ENCODE data around the gene DGKB. TPM values are rescaled to one million over a fixed set of nuclear protein-coding genes. Genes with fewer than 3 reads are reported as not detected.

DGKB gene
- total RNA-seq, 1 donor from 2014 or later = not detected

DNA sequence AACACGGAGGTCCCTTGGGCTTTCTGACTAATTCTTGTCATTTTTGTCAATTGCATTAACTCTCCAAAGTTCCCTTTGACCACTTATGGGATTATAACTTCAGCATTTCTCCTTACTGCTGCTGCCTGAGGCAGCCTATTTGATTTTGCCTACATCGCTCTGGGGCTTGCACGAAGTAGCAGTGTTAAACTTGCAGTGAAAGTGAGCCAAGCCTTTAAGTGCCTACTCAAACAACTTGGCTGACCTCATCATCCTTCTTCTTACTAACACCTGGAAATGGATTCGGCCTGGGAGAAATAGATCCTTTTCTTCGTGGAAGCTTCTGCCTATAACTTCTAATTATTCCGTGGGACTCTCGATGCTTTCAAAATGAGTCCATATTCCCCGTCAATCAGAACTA, 76.6 kb downstream of the DGKB start:
- no peak for DNase-seq (ENCODE audit: low read depth, low spot score)

DNA sequence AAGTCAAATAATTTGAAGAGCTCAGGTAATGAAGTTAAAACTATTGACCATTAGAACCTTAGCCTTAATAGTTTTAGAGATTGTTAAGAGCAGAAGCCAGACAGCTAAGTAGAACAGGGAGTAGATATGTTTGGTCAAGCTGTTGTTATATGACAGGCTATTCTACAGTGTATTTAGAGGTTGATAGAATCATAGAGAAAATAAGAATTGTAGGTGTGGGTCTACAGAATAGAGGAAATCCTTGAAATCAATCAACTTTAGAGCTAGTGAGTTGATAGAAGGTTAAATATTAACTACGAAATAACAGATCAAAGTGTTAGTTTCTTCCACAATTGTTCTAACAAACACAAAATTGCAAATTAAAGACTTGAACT, 80.1 kb downstream of the DGKB start:
- DNase-seq (ENCODE audit: low read depth, low spot score) = no peak

DNA sequence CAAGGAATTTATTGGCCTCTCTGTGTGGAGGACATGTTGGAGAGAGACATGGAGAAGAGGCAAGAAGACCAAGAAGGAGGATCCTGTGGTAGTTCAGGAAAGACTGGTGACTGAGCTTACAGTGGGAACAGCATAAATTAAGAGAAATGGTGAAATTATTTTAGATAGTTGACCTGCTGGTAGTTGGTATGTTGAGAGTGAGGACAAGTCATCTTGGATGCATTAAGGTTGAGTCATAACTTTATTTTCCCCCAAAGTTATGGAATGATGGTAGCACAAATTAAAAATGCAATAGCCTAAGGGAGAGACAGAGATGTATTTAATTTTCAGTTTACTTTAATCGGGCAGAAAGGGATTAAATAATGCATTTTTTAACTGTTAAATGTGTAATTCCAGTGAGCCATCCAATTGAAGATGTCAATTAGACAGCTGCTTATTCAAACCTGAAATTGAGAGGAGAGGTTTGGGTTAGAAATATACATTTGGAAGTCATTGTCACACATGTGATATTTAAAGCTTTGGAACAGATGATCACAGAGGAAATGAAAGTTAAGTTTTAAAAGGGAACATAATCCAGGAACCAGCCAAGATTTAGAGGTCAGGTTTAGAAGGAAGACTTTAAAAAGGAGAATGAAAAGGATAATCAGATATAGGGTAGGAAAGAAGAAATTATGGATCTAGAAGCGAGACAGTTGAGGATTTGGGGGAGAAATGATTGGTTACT, 80.6 kb downstream of the DGKB start:
- DNase-seq (ENCODE audit: low read depth, low spot score) = no peak

DNA sequence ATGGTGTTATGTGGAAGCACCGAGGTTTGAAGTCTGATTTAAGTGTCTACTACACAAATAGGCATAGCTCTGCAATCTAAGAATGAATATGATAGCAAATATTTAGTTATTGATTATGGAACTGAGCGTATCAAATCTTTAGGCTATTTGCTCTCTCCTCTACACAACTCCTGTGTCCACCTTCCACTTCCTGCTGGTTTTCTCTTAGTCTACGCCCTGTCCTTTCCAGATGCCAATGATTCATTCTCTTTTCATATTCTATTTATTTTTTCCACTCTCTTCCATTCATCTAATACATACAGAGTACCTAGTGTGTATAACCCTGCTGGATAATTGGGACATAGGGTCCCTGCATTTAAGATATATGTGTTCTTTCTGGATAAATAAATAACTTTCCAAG, 83.7 kb downstream of the DGKB start:
- no peak for DNase-seq (ENCODE audit: low read depth, low spot score)

DNA sequence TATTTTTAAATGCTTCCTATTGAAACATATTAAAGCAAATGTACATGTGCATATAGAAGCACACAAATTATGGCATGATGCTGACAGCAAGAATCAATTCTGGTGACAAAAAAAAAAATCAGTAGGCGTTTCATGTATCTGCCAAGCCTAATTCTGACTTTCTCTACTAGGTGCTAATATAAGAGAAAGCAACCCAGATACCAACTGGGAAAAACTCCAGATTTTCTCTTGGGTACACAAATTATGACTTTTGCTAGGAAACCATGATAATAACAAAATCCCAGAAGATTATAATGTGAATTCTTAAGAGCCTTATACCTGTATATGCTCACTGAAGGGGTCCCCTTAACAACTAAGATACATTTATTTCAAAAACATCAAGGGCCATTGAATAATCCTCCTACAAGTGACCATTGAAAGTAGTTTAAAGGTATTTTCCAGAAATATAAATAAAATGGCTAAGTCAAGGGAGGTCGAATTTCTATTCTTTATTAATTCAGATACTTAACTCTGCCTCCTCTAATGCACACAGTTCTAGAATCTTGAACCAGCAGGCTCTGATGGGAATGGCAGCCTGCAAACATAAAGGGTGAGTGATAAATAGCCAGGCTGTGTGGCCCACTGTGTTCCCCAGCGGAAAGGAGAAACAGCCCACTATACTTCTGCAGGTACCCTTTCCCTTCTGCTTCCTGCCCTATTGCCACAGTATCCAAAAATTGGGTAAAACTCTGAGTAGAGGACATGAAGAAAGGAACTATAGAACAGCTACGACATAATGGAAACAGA, 84.5 kb downstream of the DGKB start:
- DNase-seq (ENCODE audit: low read depth, low spot score) = no peak

DNA sequence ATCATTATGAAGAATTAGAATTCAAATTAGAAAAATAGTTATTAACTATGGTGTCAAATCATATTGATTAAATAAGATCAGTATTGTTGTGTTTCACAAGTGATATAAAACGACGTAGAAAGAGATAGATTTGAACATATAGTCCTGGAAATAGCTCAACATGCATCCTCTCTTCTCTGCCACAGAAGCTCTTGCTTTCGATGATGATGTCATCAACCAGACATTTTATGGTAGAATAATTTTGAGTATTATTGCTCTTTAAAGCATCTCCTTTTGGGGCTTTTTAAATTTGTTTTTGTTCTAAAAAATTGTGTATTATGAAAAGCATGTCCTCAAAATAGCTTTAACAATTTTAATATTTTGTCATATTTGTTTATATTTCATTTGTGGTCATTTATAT, 95.0 kb downstream of the DGKB start:
- DNase-seq (ENCODE audit: low read depth, low spot score) = no peak

DNA sequence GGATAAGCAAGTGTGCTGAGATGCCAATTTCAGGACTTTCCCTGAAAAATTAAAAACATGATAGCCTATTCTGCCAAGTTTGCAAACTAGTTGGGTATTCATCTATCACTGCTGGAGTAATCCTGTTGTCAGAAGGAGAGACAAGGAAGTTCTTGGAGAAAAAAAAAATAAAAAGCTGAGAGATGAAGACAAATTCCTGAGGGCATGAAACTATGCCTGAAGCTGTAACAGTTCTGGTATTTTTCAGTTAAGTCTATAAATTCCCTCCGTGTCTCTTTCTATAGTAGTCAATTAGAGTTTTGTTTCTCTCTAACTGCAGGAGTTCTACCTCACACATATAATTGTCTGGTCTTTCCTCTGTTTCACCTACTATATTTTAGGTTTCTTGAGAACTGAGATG, 95.7 kb downstream of the DGKB start:
- no peak for DNase-seq (ENCODE audit: low read depth, low spot score)

DNA sequence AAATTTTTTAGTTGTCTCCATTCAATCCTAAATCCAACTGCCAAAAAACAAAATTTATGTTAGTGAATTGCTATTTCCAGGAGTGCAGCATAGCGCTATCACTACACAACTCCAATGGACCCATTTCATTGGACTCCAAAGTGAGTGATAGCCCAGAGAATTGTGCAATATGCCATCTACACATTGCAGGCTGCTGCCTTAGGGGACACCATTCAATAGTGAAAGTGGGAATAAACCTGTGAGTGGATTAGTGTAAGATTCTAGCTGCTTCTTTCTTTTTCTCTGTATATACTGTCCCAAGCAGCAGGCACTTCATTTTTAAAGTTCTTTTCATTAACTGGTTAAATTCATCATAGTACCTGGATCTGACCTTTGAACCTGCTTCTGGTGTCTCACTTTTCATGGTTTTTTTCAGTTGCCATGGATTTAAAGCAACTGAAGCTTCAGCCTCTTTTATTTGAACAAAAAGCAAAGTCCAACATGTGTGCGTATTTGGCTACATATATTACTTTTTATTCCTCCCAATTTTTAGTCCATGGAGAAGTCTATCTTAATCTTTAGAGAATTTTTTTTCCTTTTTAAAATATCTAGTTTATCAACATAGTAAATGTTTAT, 97.3 kb downstream of the DGKB start:
- no peak for DNase-seq (ENCODE audit: low read depth, low spot score)

DNA sequence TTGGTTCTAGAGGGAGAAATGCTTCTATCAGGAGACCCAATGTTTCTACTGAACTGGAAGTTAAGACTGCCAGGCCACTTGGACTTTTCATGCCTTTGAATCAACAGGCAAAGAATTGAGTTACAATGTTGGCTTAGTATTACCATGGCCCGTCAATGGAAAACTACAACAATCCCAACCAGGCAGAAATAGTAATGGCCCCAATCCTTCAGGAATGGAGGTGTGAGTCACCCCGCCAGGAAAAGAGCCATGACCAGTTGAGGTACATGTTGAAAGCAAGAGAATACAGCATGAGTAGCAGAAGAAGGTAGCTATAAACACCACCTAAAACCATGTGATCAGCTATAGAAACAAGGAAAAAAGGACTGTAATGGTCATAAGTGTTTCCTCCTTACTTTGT, 101.9 kb downstream of the DGKB start:
- no peak for DNase-seq (ENCODE audit: low read depth, low spot score)

DNA sequence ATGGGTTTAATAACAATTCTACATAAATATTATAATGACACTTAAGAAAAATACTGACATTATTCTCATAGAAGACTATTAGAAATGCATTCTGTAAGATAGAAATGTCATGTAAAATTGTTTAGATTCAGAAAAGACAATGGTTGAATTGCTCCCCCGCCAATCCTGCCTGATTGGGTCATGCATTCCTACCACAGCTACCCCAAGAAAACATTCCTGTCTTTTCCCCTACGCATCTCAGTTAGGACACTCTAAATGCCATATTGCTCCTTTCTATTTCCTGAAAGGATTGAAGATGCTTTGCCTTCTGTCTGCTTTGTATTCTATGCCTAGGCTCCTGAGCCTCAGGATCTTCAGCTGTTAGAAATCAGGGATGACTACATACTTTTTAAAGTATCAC, 109.4 kb downstream of the DGKB start:
- DNase-seq (ENCODE audit: low read depth, low spot score) = no peak

DNA sequence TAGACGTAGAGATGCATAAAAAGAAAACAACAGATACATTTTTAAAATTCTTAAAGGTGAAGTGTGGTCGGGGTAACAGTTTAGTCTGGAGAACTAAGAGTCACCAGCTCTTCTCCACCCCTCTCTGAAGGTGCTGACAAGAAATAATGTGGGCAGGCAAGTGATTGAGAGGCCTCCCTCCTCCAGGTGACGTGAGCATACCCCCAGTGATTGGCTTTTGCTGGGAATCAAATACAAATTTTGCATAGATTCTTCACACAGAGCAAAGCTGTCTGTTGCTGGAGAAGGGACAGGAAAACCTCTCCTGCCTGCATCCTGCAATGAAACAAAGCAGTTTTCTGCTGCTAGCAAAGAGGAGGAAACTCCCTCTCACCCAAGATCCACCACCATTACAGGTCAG, 115.0 kb downstream of the DGKB start:
- no peak for DNase-seq (ENCODE audit: low read depth, low spot score)

DNA sequence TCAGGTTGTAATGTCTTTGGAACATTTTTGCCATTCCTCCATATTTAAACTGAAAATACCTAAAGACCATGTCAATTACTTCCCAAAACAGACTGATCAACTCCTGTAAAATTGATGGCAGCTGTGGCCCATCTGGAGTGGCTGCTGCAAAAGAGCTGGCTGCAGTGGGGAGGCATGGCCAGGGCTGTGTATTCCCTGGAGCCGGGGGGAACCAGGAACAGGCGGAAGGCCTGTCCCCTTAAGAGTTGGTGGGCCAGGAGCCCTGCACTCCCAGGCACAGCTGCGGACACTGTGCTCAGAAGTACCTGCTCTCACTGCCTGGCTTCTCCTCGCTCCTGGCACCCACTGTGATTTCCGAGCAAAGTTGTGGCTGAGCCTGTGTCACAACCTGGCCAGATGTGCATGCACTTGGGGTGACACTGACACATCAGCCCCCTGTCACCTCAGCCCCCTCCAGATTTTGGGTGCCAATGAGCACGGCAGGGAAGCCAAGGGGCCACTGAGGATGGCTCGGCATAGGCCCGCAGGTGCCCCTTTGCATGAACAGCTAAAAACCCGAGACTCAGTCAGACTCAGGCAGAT, 116.1 kb downstream of the DGKB start:
- DNase-seq (ENCODE audit: low read depth, low spot score) = no peak

DNA sequence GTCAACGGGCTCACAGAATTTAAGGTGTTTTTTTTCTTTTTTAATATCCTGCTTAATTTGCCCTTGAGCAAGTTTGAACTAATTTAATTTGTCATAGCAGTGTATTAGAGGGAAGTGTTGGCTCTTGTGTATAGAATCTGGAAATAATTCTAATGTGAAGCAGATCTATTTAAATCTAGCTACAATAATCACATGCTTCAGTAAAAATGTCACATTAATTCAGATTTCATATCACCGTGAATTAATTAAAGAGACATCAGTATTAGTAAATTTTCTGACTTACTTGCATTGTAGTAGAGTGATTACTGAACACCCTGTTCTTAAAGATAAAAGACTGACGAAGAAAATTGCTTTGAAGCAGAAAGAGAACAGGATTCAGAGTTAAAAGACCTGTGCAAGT, 124.7 kb downstream of the DGKB start:
- DNase-seq (ENCODE audit: low read depth, low spot score) = no peak

DNA sequence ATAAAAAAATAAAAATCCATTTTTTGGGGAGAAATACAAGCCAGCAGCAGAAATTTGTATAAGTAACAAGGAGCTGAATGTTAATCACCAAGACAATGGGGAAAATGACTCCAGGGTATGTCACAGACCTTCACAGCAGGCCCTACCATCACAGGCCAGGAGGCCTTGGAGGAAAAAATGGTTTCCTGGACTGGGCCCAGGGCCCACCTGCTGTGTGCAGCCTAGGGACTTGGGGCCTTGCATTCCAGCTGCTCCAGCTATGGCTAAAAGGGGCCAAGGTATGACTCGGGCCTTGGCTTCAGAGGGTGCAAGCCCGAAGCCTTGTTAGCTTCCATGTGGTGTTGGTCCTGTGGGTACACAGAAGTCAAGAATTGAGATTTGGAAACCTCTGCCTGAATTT, 126.3 kb downstream of the DGKB start:
- DNase-seq (ENCODE audit: low read depth, low spot score) = no peak

DNA sequence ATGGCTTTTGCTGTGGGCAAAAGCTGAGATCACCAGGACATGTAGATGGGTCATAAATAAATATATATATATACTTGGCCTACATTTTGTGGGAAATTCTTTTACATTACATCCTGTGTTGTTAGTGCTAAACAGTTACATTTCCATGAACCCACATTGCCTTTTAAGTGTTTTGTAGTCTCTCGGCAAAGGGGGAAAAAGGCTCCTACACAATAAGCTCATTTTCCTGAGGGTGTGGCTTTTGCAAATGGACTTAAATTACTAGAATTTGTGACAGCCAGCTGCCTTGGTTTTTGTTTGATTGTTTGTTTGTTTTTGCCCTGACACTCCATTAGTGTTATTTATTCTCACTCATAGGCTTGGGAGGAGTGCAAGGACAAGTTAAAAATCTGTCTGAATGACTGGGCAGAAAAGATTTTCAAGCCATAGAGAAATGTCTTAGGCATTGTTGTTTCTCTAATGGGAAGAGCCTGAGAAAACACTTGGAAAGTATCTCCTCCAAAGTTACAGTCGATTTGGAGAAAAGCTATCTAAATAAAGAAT, 128.8 kb downstream of the DGKB start:
- DNase-seq (ENCODE audit: low read depth, low spot score) = no peak

DNA sequence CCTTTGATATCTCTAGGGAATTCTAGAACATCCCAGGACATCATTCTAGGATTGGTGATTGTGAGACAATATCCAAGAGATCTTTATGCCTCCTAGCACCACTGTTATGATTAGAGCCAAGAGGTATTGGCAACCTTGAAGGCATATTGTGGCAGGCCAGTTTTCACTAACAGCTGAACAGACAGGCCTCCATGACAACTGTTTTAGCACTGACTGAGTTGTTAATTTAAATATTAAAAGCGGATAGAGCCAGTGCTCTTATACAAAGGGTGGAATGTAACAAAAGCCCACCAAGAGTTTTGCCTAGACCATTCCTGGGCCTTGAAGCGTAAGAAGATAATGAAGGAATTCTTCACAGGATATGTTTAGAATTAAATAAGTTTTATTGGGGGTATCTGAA, 131.9 kb downstream of the DGKB start:
- no peak for DNase-seq (ENCODE audit: low read depth, low spot score)

DNA sequence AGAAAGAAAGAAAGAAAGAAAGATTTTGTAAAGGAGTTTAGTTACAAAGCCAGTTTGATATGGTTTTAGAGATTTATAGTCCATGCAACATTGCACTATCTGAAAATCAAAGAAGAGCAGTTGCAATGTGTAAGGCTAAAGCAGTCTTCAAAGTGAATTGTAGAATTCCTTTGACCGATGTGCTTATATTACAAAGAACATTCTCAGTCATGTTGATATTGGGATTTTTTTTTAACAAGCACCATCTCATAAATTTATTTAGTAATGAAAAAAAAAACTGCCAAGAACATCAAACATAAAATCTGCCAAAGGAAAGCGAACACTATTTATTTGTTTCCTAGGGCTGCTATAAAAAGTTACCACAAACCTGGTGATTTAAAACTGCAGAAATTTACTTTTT, 133.3 kb downstream of the DGKB start:
- no peak for DNase-seq (ENCODE audit: low read depth, low spot score)

DNA sequence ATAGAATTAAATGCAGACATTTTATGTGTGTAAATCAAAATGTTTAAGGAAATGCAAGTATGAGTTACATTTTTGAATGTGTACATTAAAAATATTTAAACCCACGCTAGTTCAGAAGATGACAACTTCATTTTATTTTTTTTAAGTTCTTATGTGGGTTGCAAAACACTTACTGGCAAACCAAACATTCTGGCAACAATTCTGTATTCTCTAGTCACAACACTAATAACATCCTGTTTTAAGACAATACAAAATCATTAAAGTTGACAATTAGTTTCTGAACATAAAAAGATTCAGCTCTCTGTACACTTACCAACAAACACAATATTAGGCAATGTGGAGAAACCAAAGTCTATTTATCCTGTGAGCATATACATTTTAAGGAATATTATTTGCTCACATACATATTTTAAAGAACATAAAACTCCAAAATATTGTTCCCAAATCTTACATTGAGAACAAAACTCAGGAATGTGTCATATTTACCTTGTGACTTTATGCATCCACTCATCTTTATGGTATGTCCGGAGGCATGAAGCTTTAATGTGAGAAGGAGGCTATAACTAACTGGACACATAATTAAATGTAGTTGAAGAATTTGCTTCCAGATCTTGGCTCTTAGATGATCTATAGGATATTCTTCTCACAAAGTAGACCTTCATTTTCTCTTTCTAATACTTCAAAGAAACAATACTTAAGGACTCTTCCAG, 134.7 kb downstream of the DGKB start:
- DNase-seq (ENCODE audit: low read depth, low spot score) = no peak

DNA sequence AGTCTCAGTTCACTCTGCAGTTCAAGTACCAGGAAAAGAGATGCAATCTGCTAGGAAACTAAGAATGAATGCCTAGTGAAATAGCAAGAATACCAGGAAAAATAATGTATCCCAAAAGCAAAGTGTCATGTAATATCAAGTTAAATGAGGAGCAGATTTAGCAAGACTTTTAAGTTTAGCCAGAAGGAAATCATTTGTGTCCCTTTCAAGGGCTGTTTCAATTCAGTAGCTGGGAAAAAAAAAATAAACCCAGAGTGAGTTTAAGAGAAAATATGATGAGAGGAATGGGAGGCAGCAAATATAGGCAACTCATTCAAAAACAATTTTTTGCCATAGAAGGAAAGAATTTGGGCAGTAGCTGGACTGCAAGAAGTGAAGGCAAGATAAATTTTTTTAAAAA, 135.8 kb downstream of the DGKB start:
- DNase-seq (ENCODE audit: low read depth, low spot score) = no peak

DNA sequence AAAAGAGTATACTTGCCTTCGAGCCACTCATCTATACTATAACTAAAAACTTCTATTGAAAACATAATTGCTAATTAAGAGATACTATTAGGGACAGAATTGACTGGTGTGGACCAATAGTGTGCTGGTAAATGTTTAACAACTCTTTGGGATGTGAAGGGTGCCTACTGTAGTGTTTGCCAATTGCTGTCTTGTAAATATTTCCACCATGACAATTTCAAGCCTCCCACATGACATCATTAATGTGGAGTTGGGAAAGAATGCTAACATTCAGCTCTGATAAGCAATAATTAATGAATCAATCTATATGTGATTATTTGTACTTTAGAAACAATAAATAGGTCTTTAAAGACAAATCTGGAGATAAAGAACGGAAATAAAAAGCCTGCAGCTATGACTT, 136.8 kb downstream of the DGKB start:
- no peak for DNase-seq (ENCODE audit: low read depth, low spot score)

DNA sequence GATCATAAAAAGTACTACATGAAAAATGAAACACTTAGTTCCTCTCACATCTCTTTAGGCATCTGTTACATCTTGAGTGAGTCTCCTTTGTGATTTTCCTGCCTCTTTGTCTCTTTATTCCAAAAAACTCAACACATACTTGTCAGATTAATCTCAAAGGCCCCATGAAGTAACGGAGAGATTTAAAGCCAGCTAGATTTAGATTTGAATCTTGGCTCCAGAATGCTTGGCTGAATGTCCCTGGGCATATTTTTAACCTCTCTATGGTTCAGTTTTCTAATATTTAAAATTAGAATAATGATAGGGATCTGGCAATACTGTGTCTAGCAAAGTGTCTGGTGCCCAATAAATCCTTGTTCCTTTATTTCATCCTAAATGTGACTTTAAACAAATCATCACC, 140.0 kb downstream of the DGKB start:
- DNase-seq (ENCODE audit: low read depth, low spot score) = no peak
